Kidney tubule cell (primary cell): ENCODE data around the gene FIBIN.

ENCODE experiments used
- DNase-seq: peaks from one replicate; pipeline ENCODE4 v3.0.0-alpha.2; 2018; ENCODE audit warnings: low spot score

FIBIN gene

GRCh38 chr11:27024865-27025264, 31.0 kb downstream of the FIBIN start:
- no peak for DNase-seq

- DNase-seq: no peak
These were observed 31.5 kb downstream of the FIBIN start for GRCh38 chr11:27025312-27025955.

GRCh38 chr11:27025957-27026733, 32.2 kb downstream of the FIBIN start:
- DNase-seq: no peak

GRCh38 chr11:27028561-27028965, 34.7 kb downstream of the FIBIN start:
- no peak for DNase-seq

GRCh38 chr11:27029966-27030365, 36.1 kb downstream of the FIBIN start:
- DNase-seq: no peak

- DNase-seq: no peak
These were observed 37.8 kb downstream of the FIBIN start for GRCh38 chr11:27031754-27032153.

GRCh38 chr11:27039873-27040272, 46.0 kb downstream of the FIBIN start:
- no peak for DNase-seq

- peak; percentile 44 for DNase-seq
These were observed 46.6 kb downstream of the FIBIN start, which contains the start of gene BBOX1 for GRCh38 chr11:27040302-27041115. Gene BBOX1 (plus strand): TSS chr11:27040815. CDS start chr11:27055431, 14,616 bp downstream.

- no peak for DNase-seq
These were observed 47.4 kb downstream of the FIBIN start for GRCh38 chr11:27041141-27041899.
